NB4 (cell line): ENCODE measurements around the gene RAD51B.

Experiments used
- CTCF ChIP-seq: IDR thresholded peaks from one replicate; pipeline ENCODE4 v1.5.1; 2012; ENCODE audit warnings: low read depth, low read length
- POLR2A ChIP-seq: IDR thresholded peaks from 2 replicates; pipeline ENCODE4 v1.6.1; 2011; ENCODE audit warnings: mild to moderate bottlenecking; ENCODE audit not compliant: insufficient read length; ENCODE audit errors: extremely low read depth

- TF ChIP-seq CTCF, result no peak
- TF ChIP-seq POLR2A, result no peak
These were observed 873.6 kb downstream of the RAD51B start for GRCh38 chr14:68692916-68693771.
